ENCODE results near the gene SLC29A4. TPM values are rescaled to one million over a fixed set of nuclear protein-coding genes. Genes with fewer than 3 reads are reported as not detected.

Gene SLC29A4
- total and polyA plus RNA-seq, 12 donors, result 0.69 to 22.0 (median 3.5) TPM

DNA sequence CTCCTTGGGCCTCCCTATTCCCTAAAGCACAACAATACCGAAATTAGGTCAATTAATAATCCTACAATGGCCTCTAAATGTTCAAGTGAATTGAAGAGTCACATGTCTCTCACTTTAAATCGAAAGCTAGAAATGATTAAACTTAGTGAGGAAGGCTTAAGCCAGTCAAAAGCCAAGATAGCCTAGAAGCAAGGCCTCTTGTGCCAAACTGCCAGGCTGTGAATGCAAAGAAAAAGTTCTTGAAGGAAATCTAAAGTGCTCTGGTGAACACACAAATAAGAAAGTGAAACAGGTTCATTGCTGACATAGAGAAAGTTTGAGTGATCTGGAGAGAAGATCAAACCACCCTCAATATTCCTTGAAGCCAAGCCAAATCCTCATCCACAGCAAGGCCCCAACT lies 57.2 kb downstream of the SLC29A4 start:
- Histone ChIP-seq H3K36me3 (replicated peaks in 1 of 2) (peaks cover 0 to 55% of the 10 kb centered on the region in 2 donors), H3K27me3 (no peaks in the 10 kb centered on the region), H3K9me3 (replicated peaks in 1 of 3) (peaks cover 0 to 16% (median 0%) of the 10 kb centered on the region in 3 donors), H3K4me1 (replicated peaks in 1 of 2) (no peaks in the 10 kb centered on the region), H3K27ac (no peak overlapping the region), H3K4me3 (no peak overlapping the region)
- 60 to 72% (median 66%) methylated on average over 2 of the region's 2 CpGs for WGBS, 4 donors
- TF ChIP-seq, protein P1, sequence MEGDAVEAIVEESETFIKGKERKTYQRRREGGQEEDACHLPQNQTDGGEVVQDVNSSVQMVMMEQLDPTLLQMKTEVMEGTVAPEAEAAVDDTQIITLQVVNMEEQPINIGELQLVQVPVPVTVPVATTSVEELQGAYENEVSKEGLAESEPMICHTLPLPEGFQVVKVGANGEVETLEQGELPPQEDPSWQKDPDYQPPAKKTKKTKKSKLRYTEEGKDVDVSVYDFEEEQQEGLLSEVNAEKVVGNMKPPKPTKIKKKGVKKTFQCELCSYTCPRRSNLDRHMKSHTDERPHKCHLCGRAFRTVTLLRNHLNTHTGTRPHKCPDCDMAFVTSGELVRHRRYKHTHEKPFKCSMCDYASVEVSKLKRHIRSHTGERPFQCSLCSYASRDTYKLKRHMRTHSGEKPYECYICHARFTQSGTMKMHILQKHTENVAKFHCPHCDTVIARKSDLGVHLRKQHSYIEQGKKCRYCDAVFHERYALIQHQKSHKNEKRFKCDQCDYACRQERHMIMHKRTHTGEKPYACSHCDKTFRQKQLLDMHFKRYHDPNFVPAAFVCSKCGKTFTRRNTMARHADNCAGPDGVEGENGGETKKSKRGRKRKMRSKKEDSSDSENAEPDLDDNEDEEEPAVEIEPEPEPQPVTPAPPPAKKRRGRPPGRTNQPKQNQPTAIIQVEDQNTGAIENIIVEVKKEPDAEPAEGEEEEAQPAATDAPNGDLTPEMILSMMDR (IDR thresholded peaks at IDR 0.05), result no peak
- TF ChIP-seq POLR2A (IDR thresholded peaks at IDR 0.05), result no peak
- intact Hi-C loops (cut with DNase I), result no loop called here
- DNase-seq, result no peak

DNA sequence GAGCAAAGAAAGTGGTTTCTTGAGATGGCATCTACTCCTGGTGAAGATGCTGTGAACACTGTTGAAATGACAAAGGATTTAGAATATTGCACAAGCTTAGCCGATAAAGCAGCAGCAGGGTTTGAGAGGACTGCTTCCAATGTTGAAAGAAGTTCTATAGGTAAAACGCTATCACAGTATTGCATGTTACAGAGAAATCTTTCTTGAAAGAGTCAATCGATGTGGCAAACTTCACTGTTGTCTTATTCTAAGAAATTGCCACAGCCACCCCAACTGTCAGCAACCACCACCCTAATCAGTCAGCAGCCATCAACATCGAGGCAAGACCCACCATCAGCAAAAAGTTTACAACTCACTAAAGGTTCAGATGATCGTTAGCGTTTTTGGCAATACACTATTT lies 59.9 kb downstream of the SLC29A4 start:
- H3K9me3 ChIP-seq (replicated peaks in 1 of 3), result peaks cover 0 to 9% (median 0%) of the 10 kb centered on the region in 3 donors
- TF ChIP-seq POLR2A (IDR thresholded peaks at IDR 0.05), result no peak
- TF ChIP-seq, protein P1 (IDR thresholded peaks at IDR 0.05), result no peak
- no peaks in the 10 kb centered on the region for H3K27me3 ChIP-seq
- no peak for DNase-seq
- H3K27ac ChIP-seq, result no peak overlapping the region
- H3K36me3 ChIP-seq (replicated peaks in 1 of 2), result peaks cover 0 to 63% of the 10 kb centered on the region in 2 donors
- H3K4me3 ChIP-seq, result no peak overlapping the region
- intact Hi-C loops (cut with DNase I), result no loop called here
- H3K4me1 ChIP-seq (replicated peaks in 1 of 2), result no peaks in the 10 kb centered on the region
- WGBS, 4 donors, result 91 to 98% (median 98%) methylated on average over 6 of the region's 6 CpGs

DNA sequence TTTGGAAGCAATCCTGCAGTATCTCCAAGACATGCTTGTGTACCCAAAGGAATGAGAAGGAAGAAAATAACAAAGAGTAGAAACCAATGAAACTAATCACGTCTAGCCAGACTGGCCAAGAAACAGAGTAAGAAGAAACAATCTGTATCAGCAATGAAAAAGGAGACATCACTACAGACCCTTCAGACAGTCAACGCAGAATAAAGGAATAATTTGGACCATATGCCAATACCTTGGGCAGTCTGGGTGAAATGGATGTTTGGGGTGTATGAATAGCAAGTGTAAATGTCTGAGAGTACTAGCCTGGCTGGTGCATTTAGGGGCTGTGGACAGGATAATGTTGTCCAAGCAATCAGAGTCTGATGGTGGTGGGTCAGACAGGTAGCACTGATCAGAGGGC lies 61.1 kb downstream of the SLC29A4 start:
- TF ChIP-seq, protein P1 (IDR thresholded peaks at IDR 0.05), result no peak
- no peak for TF ChIP-seq POLR2A (IDR thresholded peaks at IDR 0.05)
- peaks cover 0 to 9% (median 0%) of the 10 kb centered on the region in 3 donors for H3K9me3 ChIP-seq (replicated peaks in 1 of 3)
- intact Hi-C loops (cut with DNase I), result no loop called here
- H3K27me3 ChIP-seq, result no peaks in the 10 kb centered on the region
- H3K4me3 ChIP-seq, result no peak overlapping the region
- no peaks in the 10 kb centered on the region for H3K4me1 ChIP-seq (replicated peaks in 1 of 2)
- peaks cover 0 to 63% of the 10 kb centered on the region in 2 donors for H3K36me3 ChIP-seq (replicated peaks in 1 of 2)
- no peak overlapping the region for H3K27ac ChIP-seq
- no peak for DNase-seq
- 95 to 96% (median 96%) methylated on average over 2 of the region's 2 CpGs for WGBS, 4 donors

DNA sequence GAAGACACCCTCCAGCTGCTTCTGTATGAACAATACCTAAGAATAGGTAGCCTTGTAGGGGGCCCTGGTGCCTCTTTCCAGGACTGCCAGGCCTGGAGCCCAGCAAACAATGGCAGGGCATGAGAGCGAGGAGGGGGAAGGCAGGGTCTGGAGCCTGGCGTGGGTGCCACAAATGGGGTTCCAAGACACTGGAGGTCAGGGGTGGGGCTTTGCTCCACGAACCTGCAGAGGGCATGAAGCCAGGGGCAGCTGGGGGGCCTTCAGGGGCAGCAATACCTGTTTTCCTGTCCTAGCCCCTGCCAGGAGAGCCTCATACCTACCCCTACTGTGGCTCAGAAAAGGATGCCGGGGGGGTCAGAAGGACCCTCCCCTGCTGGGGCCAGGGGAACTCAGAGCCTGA lies 61.6 kb downstream of the SLC29A4 start:
- H3K36me3 ChIP-seq (replicated peaks in 1 of 2), result peaks cover 0 to 67% of the 10 kb centered on the region in 2 donors
- intact Hi-C loops (cut with DNase I), result no loop called here
- no peak overlapping the region for H3K4me3 ChIP-seq
- 96 to 100% (median 99%) methylated on average over 3 to 4 of the region's 4 CpGs for WGBS, 4 donors
- peaks cover 0 to 9% (median 0%) of the 10 kb centered on the region in 3 donors for H3K9me3 ChIP-seq (replicated peaks in 1 of 3)
- H3K4me1 ChIP-seq (replicated peaks in 1 of 2), result no peaks in the 10 kb centered on the region
- H3K27ac ChIP-seq, result no peak overlapping the region
- no peak for TF ChIP-seq POLR2A (IDR thresholded peaks at IDR 0.05)
- no peak for DNase-seq
- H3K27me3 ChIP-seq, result no peaks in the 10 kb centered on the region

DNA sequence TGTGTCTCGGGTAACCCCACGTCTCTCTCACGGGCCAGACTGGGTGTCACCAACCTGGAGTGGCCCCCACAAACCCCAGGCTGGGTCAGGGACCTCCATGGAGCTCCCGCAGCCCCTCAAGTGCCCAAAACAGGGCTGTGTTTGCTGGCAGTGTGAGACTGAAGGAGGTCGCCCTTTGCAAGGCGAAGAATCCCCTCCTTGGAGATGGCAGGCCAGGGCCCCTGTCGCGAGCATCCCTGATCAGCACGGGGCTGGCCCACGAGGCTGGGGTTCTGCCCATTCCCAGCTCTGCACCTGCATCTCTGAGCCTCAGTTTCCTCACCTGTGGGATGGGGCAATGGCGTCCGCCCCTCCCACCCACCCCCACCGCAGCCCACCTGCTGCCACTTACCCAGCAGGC lies 62.4 kb downstream of the SLC29A4 start:
- H3K36me3 ChIP-seq (replicated peaks in 1 of 2), result peaks cover 0 to 62% of the 10 kb centered on the region in 2 donors
- H3K4me1 ChIP-seq (replicated peaks in 1 of 2), result no peaks in the 10 kb centered on the region
- no peak overlapping the region for H3K27ac ChIP-seq
- no peaks in the 10 kb centered on the region for H3K27me3 ChIP-seq
- no peak overlapping the region for H3K4me3 ChIP-seq
- H3K9me3 ChIP-seq (replicated peaks in 1 of 3), result peaks cover 0 to 9% (median 0%) of the 10 kb centered on the region in 3 donors
- intact Hi-C loops (cut with DNase I), result no loop called here
- no peak for DNase-seq
- WGBS, 4 donors, result 93 to 98% (median 95%) methylated on average over 3 to 13 of the region's 13 CpGs
- no peak for TF ChIP-seq POLR2A (IDR thresholded peaks at IDR 0.05)
- TF ChIP-seq, protein P1 (IDR thresholded peaks at IDR 0.05), result no peak

All from adrenal gland (tissue), 12 donors.